ENCODE data around the gene RUFY3.
"Not testable (repeated sequence)": the region's sequence is repeated elsewhere in the genome, so short reads cannot be mapped to it uniquely, and the experiment has no call there.

DNA sequence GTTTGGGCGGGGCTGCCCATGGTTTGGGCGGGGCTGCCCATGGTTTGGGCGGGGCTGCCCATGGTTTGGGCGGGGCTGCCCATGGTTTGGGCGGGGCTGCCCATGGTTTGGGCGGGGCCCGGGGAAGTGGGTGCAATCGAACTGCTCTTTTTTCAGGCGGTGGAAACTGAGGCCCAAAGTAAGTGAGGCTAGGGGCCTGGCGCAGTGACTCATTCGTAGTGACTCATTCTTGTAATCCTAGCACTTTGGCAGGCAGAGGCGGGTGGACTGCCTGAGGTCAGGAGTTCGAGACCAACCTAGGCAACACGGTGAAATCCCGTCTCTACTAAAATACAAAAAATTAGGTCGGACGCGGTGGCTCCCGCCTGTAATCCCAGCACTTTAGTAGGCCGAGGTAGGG lies 118.4 kb downstream of the RUFY3 start:
- not testable (repeated sequence) for TF ChIP-seq CTCF (conservative IDR thresholded peaks at IDR 0.05); ZFX (IDR thresholded peaks at IDR 0.05)
